ENCODE measurements around the gene MYH7B.

MYH7B gene

DNA sequence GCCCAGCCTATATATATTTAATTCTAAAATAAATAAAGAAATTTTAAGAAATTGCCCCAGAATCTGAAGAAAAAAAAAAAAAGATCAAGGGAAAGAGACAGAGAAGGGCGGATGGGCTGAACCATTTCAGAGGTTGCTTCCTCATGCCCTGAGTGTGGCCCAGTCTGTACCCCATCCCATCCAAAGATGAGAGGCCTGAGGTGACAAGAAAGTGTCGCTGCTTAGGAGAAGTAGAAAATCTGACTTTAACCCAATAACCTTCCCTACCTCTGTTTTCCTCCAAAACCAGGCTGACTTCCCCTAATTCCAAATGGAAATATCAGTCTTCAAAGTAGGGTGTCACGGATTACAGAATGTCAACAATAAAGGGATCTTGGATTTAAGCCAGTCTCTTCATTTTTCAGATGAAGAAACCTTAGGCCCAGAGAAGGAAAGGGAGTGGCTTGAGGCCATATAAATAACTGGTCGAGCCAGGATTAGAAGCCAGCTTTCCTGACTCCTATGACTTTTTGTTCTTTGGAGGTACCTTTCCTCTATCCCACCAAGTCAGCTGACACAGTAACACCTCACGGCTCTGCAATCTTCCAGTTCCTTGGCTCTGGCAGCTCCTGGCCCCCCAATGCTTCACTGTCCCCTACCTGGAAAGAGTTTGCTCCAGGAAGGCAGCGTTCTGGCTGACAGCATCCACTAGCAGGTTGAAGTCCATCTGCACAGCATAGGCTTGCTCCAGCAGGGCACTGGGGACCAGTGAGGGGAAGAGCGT, 10.2 kb upstream of the MYH7B start:
- DNase-seq = no peak

DNA sequence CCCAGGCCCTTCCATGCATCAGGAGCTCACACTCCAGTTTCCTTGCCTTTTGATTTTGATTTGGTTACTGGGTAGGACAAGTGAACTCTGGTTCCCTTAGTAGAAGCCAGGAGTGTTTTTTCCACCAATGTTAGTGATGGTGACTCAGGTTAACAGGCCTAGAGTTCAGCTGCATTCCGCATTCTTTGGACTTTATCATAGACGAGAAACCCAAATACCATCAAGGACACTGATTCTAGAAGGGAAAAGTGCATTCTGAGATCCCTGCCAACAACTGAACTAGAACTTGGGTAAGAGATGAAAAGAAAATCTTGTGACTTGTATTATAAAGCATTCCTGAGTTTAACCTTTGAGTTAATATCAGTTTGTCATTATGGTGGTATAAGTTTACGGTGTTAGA, 9.0 kb upstream of the MYH7B start:
- DNase-seq = no peak

GRCh38 chr20:34947336-34947735, 8.3 kb upstream of the MYH7B start:
- DNase-seq = no peak

- DNase-seq = peak; percentile 20
Measured at GRCh38 chr20:34948030-34948429, 7.6 kb upstream of the MYH7B start.

DNA sequence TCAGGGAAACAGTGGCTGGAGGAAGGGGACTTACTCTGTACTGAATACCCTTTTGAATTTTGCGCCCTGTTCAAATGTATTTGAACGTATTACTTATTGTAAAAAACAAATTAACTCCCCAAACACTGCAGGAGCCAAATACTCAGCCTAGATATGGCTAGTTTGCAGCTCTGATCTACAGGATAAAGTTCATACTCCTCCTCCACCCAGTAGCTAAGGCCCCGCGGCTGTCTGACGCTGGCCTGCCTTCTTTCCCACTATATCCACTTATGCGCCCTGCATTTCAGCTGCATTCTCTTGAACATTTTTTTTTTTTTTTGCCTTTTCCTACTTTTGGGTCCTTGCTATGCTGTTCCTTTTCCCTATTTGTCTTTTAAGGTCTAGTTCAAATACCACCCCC, 6.5 kb upstream of the MYH7B start:
- DNase-seq = no peak

- DNase-seq = no peak
Measured at GRCh38 chr20:34951252-34951651, 4.4 kb upstream of the MYH7B start.

GRCh38 chr20:34951652-34952051, 4.0 kb upstream of the MYH7B start:
- no peak for DNase-seq

GRCh38 chr20:34952671-34953070, 3.0 kb upstream of the MYH7B start:
- no peak for DNase-seq

- no peak for DNase-seq
Measured at GRCh38 chr20:34953960-34954359, 1.7 kb upstream of the MYH7B start.

GRCh38 chr20:34954904-34955230, 801 bp upstream of the MYH7B start:
- DNase-seq = no peak

DNA sequence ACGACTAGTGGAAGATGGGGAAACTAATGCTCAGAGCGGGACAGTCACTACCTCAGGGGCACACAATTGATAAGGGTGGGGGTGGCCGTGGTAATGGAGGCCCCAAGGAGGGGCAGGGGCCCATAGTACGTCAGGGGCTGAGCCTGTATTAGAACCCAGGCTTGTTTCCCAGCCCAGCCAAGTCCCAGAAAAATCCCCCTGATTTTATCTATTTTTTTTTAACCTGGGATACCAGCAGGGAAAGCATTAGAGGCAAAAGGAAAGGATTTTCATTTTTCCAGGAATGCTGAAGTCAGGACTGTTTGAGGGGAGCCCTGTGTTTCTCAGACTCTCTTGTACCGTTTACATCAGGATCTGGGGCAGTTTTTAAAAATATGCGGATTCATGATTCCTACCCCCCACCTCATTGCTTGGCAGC, 382 bp downstream of the MYH7B start:
- DNase-seq = no peak

- DNase-seq = no peak
Measured at GRCh38 chr20:34956751-34957472, 1.2 kb downstream of the MYH7B start.

- DNase-seq = no peak
Measured at GRCh38 chr20:34964486-34964885, 8.8 kb downstream of the MYH7B start.

DNA sequence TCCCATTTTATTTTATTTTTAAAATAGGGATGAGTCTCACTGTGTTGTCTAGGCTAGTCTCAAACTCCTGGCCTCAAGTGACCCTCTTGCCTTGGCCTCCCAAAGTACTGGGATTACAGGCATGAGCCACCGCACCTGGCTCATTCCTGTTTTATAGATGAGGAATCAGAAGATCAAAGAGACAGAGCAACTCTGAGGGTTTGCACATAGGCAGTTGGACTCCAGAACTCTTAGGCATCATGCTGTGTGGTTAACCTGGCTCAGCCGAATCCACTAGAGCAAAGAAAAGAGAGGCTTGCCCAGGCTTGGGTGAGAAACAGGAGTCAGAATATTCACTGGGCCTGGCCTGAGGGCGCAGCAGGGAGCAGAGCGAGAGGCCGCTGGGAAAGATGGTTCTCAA, 9.4 kb downstream of the MYH7B start:
- DNase-seq = no peak

- DNase-seq = no peak
Measured at GRCh38 chr20:34967421-34967820, 11.8 kb downstream of the MYH7B start.

DNA sequence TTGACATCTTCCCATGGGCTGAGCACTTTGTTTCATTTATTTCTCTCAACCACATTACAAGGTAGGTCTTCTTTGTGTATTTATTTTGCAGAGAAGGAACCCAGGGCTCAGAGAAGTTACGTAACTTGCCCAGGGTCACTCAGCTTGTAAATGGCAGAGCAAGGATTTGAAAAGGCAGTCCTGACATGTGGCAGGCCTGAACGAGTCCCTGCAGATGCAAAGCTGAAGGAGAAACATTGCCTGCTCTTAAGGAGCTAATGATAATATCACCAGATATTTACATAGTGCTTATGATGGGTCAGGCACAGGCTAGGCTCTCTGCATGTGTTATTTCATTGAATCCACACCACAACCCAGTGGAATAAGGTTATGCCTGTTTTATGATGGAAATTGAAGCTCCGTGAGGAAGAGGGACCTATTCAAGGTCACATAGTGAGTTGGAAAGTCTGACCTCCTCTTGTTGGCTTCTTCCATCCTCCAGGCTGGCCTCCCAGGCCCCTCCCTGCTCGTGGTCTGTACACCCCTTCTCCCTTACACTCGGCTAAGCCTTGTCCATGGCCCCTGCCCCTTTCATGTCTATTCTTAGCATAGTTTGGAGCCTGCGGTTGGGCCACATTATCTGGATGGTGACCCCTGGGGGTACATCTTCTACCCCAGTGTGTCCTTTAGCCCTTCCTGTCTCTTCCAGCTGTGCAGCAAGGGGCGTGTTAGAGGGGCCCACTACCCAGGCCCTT, 12.5 kb downstream of the MYH7B start:
- DNase-seq = no peak

- no peak for DNase-seq
Measured at GRCh38 chr20:34970193-34970840, 14.6 kb downstream of the MYH7B start.

- DNase-seq = no peak
Measured at GRCh38 chr20:34970846-34971560, 15.3 kb downstream of the MYH7B start.

DNA sequence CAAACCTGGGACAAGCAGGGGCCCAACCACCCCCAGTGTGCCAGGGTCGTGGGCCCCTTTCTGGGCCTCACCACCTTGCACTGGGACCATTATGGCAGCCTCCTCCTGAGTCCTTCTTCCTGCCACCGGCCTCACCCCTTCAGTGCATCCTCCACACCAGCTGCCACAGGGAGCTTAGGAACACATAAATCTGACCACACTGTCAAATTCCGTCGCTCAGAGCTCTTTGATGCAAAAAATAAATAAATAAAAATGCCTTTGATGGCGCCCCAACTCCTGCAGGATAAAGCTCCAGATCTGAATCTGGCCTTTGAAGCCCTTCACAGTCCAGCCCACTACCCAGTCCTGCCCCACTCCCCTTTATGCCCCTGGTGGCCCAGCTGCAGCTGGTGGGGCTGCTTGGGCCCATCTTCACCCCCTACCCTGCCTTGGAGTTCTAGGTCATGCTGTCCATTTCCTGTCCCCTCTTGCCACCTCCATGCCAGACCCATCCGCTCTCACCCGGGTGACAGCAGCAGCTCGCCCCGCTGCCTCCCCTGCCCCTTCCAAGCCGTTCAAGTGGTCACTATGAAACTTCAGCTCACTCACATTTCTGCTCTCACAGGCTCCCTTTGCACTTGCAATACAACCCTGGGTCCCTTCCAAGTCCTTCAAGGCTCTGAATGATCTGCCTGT, 16.0 kb downstream of the MYH7B start:
- no peak for DNase-seq

DNA sequence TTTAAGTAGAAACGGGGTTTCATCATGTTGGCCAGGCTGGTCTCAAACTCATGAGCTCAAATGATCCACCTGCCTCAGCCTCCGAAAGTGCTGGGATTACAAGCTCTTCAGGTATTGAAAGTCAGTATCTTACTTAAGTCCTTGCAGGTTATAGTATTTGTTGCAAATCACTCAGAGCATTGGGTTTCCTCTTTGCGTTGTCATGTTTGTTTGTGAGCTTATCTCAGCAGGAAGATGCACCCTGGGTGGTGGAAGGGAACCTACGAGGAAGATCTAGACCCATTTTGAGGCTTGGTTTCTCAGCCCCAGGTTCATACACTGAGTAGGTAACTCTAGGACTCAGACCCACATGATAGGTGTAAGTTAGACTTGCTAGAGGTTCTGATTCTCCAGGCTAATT, 18.6 kb downstream of the MYH7B start:
- no peak for DNase-seq

DNA sequence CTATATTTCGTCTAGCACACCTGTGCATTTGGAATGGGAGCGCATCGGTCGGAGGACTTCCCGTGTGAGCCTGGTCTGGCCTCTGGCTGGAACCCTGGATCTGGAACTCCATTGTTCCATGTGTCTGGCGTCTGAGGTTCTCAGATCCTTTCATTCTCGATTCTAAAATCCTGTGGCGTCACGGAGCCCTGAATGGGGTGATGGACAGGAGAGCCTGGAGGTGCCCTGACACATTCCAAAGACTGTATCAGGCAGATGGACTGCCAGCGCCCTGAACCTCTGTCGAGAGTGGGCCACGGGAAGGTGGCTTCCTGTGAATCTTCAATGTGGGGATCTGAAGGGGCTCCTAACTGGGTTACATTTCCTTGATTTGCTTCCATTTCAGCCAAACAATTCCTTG, 20.6 kb downstream of the MYH7B start:
- no peak for DNase-seq

DNA sequence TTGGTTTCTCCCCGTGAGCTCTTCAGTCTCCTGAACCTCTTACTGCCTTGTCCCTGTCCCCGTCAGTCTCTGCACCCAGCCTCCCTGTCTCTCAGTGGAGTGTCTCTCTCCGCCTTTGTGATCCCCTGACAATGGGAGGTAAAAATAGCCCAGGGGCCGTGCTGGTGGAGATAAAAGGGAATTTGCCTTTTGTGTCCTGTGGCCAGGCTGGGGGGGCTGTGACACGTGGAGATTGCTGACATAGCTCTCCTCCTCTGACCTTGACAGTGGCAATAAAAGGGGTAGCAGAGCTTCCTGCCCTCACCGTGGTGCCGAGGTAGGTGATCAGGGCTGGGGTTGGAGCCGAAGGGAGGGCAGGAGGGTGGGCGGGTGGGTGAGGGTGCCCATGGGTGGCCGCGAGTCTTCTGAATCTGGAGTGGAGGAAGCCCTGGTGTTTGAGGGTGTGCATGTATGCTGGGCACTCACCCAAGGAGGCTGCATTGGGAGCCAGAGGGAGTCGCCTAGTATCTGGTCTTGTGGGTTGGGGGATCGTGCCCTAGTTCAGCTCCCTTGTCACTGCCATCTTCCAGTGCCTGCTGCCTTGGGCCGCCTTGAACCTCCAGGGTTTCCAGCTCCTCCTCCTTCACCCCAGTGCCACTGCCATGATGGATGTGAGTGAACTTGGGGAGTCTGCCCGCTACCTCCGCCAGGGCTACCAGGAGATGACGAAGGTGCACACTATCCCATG, 21.9 kb downstream of the MYH7B start:
- no peak for DNase-seq
